Superior temporal gyrus (tissue), 1 donor: Measurements from ENCODE around the gene TMEM156.
"Not testable (repeated sequence)": the region's sequence is repeated elsewhere in the genome, so short reads cannot be mapped to it uniquely, and the experiment has no call there.

ENCODE experiments used
- DNase-seq: peaks from one replicate; pipeline ENCODE4 v3.0.0-alpha.2; 2016; ENCODE audit errors: extremely low spot score

TMEM156 gene

DNA sequence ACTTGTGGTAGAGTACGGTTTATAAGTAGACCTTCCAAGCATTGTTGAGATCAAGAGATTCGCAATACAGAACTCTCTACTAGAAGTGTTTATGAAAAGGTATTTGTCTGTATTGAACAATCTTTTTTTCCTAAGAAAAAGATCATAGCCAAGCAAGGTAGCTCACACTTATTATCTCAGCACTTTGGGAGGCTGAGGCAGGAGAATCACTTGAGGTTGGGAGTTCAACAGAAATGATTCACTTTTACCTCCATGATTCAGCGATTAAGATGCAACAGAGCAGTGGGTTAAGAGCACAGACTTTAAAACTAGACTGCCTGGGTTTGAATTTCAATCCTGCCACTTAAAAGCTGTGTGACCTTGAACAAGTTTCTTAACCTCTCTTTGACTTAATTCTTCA lies 74.3 kb downstream of the TMEM156 start:
- no peak for DNase-seq

DNA sequence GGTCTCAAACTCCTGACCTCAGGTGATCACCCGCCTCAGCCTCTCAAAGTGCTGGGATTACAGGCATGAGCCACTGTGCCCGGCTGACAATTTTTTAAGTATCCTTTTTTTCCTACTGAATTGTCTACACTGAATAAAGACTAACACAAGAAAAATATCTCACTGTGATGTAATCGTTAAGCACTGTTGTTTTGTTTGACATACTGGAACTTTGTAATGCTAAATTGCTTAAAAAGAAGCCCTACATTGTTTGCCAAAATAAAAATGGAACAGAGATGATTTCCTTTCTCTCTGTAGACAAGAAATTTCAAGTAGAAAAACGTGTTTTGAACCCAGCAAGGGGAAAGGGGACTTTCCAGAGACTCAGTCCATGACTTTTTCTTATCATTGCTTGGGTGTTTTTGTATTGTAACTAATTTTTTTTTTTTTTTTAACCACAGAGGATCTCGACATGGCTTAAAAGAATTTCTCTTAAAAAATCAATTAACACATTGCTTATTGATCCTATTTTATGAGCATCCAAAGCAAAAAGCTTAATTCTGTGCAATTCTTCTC lies 74.9 kb downstream of the TMEM156 start:
- no peak for DNase-seq

DNA sequence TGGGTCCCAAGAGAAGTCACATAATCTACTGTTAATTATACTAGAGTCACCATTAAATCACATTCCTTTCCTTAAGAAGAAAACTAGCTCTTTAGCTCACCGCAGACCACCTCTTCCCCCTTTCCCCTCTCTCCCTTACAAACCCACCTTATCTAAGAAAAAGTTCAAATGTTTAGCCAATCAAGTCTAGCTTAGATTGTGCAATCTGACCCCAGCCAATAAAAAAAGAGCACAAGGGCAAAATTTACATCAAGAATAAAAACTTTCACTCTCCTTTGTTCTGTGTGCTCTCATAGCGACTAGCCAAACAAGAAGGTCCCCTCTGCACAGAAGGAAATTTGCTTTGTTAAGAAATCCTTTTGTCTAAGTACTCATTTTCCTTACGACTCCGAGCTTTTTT lies 76.3 kb downstream of the TMEM156 start:
- DNase-seq = no peak

DNA sequence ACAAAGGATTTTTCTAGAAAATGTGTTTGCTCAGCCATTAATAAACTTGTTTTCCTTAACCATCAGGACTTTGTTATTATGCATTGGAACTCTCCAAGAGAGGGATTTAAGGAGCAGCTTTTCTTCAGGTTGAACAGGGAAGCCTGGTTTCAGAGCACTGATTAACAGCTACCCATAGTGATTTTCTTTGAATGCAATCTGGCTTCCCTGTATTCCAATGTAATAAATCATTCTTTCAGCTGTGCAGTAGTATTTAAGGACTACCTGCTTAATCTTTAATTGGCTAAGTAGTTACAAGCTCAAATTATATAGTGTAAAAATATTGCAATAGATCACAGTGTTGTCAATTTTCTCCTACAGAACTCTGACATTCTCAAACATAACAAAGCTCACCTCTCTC lies 77.5 kb downstream of the TMEM156 start:
- DNase-seq = peak; percentile 9

DNA sequence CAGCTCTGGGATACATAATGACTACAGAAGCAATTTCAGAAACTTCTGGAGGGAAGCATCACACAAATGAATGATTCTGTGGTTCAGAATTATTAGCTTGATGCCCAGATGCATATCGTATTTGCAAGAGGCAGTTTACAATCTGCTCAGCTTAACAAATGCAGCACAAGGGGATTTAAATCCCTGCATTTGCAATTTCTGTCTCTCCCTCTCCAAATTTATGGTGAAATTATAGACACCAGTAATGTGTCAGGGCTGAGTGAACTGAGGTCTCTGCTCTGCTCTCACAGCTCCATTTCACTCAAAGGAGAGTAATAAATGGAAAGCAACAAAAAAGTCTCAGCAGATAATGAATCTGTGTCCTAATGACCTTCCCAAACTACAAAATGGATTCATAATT lies 80.2 kb downstream of the TMEM156 start:
- DNase-seq = no peak

DNA sequence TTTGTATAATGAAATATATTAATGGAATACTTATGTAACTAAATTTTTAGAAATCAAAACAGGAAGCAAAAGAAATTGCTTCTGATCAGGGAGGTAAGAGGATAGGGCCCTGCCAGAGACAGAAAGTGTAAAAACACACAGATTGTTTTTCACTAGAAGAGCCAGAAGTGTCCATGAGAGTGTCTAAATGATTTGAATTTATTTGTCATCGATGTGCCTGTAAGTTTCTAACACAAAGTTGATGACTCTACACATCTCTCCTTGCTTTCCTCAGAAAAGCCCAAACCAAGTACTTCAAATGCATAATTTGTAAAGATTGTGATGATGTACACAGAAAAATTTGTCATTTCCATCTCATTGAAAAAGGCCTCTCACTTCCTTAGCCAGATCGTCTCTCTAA lies 80.6 kb downstream of the TMEM156 start:
- DNase-seq = no peak

DNA sequence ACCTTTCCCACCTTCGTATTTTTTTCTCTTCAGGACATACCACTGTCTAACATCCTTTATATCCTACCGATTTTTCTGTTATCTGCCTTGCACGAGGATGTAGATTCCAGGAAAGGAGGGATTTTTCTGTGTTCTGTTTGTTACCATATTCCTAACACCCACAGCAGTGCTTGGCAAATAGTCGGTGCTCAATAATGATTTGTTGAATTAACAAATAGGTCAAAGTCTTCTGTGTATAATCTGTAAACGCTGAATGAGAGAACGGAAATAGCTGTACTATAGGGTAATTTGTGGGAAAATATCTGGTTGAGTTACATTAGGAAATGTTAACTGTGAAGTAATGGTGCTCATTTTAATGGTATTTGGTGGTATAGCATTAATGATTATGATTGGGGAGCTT lies 81.5 kb downstream of the TMEM156 start:
- no peak for DNase-seq

DNA sequence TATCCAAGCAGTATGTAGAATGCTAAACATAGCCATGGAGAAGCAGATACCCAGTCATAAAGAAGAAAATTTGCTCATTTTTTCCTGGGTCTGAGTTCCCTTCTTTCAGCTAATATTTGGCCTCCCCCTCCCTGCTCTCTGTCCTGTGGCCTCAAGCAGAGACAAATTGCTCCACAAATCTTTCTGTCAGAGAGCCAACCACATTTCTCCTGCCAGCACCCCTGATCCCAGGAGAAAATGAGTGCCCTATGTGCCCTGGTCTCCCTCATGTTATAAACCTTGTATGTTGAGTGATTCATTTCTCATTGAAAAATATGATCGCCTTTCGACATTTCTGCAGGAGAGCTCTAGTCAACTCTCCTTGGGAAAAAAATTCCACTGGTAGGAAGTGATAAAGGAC lies 82.0 kb downstream of the TMEM156 start:
- no peak for DNase-seq

DNA sequence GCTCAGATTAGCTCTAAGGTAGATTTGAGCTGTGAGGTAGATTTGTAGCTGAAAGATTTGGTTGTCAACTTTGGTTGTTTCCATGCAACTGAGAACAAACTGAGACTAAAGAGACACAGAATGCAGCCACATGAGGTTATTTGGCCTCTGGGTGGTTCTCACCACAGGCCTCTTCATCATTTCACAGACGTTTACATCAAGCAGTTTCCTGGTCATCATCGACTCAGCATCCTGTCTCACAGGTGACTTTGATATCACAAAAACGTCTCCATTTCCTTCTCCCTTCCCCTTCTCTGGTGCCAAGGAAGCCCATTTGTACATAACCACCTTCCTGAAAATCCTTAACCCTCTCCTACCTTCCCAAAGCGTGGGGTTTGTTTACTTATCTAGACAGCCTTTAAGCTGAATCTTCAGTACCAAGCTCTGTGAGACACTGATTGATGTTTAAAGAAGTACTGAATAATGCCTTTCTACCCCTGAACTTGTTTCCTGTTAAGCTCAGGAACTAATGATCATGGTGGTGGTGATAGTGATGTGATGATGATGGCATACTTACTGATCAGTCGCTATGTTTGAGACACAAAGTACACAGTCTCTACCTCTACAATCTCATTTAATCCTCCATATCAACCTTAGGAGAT lies 82.7 kb downstream of the TMEM156 start:
- DNase-seq = peak; percentile 13

DNA sequence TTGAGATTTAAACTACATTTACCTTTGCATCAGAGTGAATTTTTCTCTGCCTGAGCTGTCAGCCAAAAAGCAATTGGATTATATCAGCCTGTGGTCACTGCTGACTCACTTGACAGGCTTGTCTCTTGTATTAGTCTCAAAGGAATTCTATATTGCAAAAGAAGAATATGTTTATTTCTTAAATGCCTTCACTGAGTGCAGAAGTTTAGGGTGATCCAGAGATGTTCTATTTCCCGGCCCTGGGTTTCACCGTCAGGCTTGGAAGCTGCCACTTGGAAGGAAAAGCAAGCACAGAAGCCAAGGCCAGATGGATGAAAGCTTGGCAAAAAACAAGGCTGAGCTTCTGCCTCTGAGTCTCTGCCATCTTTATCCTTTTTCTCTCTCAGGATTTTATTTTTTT lies 83.7 kb downstream of the TMEM156 start:
- peak; percentile 75 for DNase-seq

DNA sequence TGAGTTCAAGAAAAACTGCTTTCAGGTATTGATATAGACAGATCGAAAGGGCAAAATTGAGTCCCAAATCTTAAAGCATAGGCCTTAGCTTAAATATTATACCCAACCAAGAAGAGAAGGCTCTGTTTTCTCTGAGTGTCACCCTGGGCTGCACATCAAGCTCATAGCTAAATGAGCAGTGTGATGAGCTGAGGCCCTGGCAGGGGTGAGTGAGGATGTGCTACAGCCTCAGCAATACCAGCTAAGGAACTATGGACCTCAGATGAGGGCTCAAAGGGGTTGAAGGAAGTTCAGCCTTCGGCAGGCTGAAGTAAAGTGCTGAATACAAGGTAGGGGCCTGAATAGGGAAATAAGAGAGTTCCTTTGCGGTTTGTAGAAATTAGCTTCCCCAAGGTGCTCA lies 85.3 kb downstream of the TMEM156 start:
- peak; percentile 13 for DNase-seq

DNA sequence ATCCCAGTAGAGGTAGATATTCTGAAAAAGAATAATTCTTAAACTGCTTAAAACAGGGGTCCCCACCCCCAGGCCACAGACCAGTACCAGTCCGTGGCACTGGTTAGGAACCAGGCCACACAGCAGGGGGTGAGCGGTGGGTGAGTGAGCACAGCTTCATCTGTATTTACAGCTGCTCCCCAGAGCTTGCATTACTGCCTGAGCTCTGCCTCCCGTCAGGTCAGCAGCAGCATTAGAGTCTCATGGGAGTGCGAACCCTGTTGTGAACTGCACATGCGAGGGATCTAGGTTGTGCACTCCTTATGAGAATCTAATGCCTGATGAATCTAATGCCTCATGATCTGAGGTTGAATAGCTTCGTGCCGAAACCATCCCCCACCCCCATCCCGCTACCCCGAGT lies 87.8 kb downstream of the TMEM156 start:
- DNase-seq = no peak

DNA sequence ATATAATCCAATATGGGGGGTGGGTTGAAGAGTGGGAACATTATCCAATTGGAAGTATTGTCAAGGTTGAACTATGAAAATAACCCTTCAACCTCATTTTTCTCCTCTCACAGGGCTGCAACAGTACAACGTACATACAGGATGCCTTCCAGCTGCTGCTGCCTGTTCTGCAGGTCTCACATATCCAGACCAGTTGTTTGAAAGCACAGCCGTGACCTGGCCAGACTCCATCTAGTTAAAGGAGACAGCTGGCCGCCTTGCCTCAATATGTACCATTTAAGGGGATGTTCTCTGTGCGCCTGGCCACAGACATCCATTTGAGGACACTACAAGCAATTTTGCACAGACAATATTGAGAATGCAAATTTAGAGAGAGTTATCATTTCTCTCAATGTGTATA lies 88.9 kb downstream of the TMEM156 start:
- peak; percentile 22 for DNase-seq

DNA sequence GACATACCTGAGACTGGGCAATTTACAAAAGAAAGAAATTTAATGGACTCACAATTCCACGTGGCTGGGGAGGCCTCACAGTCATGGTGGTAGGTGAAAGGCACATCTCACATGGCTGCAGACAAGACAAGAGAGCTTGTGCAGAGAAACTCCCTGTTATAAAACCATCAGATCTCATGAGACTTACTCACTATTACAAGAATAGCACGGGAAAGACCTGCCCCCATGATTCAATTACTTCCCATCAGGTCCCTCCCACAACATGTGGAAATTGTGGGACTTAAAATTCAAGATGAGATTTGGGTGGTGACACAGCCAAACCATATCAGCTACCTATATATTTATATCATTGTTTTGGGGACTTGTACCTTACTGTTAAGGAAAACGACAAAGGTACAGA lies 90.3 kb downstream of the TMEM156 start:
- DNase-seq = not testable (repeated sequence)

DNA sequence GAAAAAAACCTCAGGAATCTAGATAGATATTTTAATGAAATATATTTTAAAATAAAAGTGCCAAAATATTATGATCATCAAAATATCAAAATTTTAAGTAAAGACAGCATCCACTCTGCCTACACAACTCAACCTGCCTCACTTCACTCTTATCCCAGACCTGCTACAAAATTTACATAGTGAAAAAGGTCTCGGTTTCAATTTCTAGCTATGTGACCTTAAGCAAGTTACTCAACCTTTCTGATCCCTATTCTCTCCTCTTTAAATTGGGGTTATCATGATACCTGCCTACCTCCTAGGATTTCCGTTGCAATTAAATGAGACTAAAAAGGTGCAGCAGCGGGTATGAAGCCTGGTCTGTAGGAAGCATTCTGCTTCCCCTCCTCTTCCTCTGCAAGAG lies 91.7 kb downstream of the TMEM156 start:
- DNase-seq = no peak

DNA sequence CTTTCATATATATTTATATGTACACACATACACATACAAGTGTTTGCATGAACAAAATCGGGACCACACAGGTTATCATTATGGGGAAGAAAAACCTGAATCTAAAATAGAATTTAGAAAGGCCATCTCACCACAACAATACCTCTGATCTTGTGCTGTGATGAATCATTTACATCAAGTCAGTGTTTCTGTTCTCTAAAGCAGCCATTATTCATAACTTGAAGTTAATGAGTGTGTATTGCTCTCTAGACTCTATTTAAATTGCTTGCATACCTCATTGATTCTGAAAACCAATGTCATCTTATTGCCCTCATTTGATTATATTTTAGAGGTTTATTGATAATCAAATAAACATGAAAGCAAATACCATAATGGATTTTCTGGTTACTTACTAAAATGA lies 93.0 kb downstream of the TMEM156 start:
- DNase-seq = peak; percentile 4

DNA sequence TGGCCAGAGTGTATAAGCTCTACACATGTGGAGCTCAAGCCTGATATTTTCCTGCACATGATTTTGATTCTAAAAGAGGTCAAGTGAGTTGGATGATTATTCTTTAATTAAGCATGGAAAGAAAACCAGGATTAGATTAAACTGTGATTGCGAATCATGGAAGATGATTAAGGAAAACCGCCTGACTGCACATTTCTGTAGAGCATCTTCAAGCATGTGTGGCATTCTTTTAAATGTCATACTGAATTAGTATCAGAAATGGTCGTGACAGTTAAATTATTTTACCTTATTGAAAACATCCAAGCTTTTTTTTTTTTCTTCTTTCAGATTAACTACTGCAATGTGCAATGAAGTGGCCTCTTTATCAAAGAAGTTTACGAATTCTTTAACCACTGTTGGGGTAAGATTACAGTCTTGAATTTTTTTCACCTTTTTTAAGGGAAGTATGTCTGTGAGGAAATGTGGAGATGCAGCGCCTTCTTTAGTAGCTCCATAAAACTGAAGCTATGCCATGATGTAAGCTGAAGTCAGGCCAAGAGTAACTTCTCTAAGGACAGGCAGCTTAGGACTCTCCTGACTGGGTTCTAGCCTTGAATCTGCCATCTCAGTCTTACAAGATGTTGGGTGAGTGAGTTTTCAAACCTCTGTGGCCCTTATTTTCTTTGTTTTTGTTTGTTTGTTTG lies 96.7 kb downstream of the TMEM156 start:
- DNase-seq = no peak

DNA sequence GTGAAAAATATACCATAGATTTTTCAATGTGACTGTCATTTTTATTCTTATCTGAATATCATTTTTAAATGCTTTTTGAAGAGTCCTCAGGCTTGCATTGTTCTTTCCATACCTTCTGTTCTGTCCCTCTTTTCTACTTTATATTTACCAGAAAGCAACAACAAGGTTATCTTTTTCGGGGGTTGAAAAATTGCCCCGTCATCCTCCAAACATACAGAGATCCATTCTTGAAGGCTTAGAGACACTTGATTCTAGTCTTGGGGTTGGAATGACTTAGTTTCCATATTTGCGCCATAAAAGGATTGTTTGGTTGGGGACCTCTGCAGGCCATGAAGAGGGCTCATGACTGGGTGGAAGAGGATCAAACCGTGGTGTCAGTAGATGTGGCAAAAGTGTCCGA lies 101.1 kb downstream of the TMEM156 start:
- DNase-seq = no peak

DNA sequence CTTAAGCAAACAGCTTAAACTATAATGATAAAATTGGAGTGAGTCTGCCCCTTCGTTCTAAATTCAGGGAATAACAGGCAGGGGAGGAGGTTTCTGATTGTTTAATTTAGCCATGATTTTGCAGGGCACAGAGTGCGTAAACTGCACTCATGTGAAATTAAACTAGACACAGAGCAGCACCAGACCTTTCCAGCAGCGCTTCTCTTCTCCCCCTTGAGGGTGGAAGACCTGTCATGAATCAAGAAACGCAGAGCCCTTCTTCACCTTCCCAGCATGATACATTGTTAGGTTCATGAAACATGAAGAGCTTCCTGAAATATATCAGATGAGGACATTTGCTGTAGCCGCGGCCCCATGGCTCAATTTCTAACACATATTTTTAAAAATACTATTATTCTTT lies 101.5 kb downstream of the TMEM156 start:
- DNase-seq = no peak

DNA sequence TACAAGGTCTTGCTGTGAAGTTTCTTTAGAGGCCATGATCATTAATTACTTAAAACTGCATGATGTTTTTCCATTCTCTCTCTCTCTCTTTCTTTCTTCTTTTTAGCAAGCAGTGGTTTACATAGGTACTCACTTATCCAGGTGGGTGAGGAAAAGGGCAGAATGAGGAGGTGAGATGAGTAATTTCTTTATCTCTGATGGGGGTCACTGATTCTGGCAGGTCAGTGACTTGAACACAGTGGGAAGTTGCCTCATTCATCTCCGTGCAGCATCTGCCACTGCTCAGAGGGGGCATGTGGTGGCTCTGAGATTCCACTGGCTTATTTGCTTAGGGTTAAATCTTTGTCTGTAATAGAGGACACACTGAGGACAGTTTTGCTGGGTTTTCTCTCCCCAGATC lies 102.0 kb downstream of the TMEM156 start:
- no peak for DNase-seq

DNA sequence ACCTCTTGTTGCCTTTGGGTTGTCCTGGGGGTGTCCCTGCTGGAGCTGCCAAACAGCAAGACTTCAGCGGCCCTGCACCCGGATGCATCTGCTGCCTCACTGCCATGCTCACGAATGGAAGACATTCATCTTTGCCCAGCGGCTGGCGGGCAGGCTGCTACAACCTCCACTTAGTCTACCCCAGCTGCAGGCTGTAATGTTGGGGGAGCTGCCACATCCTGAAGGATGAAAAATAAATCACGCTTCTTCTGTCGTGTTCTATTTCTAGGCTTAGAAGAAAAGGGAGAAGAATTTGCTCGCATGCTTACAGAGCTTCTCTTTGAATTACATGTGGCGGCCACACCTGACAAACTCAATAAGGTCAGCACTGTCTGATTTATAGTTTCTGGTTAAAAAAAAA lies 103.2 kb downstream of the TMEM156 start:
- no peak for DNase-seq

DNA sequence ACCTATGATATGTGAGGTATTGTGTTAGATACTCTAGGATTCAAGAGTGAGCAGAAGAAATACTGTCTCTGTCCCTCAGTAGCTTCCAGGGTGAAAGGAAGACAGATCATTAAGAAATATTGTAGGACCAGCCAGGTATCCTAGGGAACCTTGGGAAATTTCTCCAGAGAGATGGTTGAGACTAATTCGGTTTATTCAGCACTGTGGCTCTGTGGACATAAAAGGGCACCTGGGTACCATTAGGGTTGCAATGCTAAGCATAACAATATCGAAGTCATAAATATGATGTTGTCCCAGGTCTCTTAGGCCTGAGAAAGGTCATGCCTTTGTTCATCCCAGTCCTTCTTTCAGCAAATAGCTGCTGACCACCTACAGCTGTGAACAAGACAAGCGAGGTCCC lies 103.6 kb downstream of the TMEM156 start:
- no peak for DNase-seq

DNA sequence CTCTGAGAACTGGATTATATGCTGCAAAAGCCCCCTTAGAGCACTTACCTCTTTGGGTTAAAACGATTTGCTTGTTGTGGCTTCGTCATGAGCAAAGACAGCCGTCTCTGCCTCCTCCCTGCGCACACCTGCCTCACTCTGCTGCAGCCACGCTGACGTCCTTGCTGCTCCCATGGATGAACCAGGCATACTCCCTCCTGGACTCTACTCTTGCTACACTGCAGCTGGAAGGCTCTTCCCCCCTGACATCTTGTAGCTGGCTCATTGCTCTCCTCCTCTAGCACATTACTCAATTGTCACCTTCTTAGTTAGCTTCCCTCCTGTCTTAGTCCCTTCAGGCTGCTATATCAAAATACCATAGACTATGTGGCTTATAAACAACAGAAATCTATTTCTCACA lies 105.3 kb downstream of the TMEM156 start:
- no peak for DNase-seq
